ENCODE results near the gene COTL1. TPM values are rescaled to one million over a fixed set of nuclear protein-coding genes. Genes with fewer than 3 reads are reported as not detected.

The COTL1 gene
- total RNA-seq, 1 donor from 2014 or later: 318 TPM

DNA sequence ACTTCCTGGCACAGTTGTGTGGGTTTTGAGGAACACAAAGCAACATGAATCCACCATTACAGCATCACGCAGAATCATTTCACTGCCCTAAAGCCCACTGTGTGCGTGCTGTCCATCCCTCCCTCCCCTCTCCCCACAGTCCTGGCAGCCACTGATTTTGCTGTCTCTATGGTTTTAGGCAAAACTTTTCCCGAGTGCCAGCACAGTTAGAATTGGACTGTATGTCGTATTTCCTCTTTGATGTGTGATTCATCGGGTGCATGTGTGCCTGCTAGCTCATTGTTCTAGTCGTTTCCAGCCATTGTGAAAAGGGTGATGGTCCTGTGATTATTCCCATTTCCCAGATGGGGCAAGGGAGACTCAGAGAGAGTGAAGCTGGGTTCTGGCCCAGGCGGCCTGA lies 43.1 kb upstream of the COTL1 start:
- TF ChIP-seq, protein P1, sequence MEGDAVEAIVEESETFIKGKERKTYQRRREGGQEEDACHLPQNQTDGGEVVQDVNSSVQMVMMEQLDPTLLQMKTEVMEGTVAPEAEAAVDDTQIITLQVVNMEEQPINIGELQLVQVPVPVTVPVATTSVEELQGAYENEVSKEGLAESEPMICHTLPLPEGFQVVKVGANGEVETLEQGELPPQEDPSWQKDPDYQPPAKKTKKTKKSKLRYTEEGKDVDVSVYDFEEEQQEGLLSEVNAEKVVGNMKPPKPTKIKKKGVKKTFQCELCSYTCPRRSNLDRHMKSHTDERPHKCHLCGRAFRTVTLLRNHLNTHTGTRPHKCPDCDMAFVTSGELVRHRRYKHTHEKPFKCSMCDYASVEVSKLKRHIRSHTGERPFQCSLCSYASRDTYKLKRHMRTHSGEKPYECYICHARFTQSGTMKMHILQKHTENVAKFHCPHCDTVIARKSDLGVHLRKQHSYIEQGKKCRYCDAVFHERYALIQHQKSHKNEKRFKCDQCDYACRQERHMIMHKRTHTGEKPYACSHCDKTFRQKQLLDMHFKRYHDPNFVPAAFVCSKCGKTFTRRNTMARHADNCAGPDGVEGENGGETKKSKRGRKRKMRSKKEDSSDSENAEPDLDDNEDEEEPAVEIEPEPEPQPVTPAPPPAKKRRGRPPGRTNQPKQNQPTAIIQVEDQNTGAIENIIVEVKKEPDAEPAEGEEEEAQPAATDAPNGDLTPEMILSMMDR (conservative IDR thresholded peaks at IDR 0.05; ENCODE audit: low read depth, low read length): no peak
- no peak for DNase-seq (ENCODE audit: low read depth)
- H3K4me3 ChIP-seq (ENCODE audit: low read depth, low read length): no peak overlapping the region

DNA sequence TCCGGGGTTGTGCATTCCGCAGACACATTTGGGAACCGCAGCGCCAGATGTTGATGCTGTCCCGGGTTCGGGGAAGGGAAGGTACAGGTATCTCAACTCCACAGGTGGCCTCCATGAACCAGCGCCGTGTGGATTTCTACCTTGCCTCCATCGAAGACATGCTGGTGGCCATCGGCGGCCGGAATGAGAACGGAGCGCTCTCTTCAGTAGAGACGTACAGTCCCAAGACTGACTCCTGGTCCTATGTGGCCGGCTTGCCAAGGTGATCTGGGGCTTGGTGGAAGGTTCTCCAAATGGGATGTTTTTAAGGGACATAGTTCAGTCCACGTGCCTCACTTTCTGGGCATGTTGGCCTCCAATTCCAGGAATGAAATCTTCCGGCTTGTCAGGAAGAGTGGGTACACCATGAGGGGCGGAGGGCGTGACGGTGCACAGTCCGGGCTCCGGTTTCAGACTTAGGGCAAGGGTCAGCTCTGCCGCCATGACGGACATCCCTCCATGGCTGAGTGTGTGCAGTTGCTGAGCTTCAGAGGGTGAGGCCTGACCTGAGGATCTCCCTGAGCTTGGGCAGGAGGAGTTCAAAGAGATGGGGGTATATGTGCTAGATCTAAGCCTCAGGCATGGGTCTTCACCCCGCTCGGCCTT lies 41.9 kb upstream of the COTL1 start:
- H3K4me3 ChIP-seq (ENCODE audit: low read depth, low read length): no peak overlapping the region
- TF ChIP-seq, protein P1 (conservative IDR thresholded peaks at IDR 0.05; ENCODE audit: low read depth, low read length): no peak
- no peak for DNase-seq (ENCODE audit: low read depth)

DNA sequence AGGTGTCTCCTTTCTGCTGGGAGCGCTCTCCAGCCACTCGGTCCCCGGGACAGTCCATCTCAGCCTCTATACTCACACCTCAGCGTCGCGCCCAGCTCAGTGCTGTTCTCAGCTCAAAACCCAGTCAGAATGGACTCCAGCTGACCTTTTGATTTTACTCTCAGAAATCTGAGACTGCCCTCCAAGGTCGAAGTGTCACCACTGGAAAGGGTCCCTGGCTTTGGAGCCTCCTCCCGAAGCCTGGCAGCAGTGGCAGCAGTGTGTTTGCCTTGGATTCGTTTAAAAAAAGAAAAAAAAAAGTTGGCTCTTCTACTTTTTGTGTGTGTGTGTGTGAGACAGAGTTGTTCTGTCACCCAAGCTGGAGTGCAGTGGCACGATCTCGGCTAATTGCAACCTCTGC lies 40.8 kb upstream of the COTL1 start:
- TF ChIP-seq, protein P1 (conservative IDR thresholded peaks at IDR 0.05; ENCODE audit: low read depth, low read length): no peak
- DNase-seq (ENCODE audit: low read depth): no peak
- no peak overlapping the region for H3K4me3 ChIP-seq (ENCODE audit: low read depth, low read length)

DNA sequence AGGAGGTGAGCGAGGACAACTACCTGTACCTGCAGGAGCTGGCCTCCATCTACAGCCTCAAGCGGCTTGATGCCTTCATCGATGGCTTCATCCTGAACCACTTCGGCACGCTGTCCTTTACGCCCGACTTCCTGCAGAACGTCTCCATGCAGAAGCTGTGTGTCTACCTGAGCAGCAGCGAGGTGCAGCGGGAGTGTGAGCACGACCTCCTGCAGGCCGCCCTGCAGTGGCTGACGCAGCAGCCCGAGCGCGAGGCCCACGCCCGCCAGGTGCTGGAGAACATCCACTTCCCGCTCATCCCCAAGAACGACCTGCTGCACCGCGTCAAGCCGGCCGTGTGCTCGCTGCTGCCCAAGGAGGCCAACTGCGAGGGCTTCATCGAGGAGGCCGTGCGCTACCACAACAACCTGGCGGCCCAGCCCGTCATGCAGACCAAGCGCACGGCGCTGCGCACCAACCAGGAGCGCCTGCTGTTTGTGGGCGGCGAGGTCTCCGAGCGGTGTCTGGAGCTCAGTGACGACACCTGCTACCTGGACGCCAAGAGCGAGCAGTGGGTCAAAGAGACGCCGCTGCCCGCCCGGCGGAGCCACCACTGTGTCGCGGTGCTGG lies 39.5 kb upstream of the COTL1 start:
- TF ChIP-seq, protein P1 (conservative IDR thresholded peaks at IDR 0.05; ENCODE audit: low read depth, low read length): no peak
- DNase-seq (ENCODE audit: low read depth): no peak
- no peak overlapping the region for H3K4me3 ChIP-seq (ENCODE audit: low read depth, low read length)

DNA sequence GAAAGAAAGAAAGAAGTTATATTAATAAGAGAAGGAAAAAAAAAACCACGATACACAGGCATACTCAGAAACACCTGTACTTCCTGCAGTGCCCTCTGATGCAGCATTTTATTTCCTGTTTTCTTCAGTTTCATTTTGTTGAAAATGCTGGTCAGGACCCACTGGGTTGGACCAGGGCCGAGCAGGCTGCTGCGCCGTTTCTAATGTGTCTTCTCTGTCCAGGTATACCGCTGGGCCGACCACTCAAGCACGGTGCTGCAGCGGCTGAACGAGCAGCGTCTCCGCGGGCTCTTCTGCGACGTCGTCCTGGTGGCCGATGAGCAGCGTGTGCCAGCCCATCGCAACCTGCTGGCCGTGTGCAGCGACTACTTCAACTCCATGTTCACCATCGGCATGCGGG lies 38.8 kb upstream of the COTL1 start:
- TF ChIP-seq, protein P1 (conservative IDR thresholded peaks at IDR 0.05; ENCODE audit: low read depth, low read length): no peak
- H3K4me3 ChIP-seq (ENCODE audit: low read depth, low read length): no peak overlapping the region
- DNase-seq (ENCODE audit: low read depth): no peak

DNA sequence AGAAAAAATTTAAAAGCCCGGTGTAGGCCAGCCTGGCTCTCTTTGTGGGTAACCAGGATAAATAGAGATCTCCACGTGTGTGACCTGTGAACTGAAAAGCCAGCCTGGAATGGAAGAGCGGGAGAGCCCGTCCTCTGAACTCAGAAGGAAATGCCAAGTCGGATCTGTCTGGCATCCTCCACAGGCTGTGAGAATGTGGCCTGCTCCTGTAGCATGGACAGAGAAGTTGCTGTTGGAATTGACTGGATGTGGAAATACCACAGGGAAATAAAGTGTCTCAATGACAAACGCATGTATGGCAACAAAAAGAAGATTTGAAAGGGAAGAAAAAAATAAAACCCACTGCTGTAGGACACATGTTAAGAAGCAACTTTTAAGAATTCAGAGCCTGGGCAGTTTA lies 37.1 kb upstream of the COTL1 start:
- no peak for DNase-seq (ENCODE audit: low read depth)
- TF ChIP-seq, protein P1 (conservative IDR thresholded peaks at IDR 0.05; ENCODE audit: low read depth, low read length): no peak
- H3K4me3 ChIP-seq (ENCODE audit: low read depth, low read length): no peak overlapping the region

DNA sequence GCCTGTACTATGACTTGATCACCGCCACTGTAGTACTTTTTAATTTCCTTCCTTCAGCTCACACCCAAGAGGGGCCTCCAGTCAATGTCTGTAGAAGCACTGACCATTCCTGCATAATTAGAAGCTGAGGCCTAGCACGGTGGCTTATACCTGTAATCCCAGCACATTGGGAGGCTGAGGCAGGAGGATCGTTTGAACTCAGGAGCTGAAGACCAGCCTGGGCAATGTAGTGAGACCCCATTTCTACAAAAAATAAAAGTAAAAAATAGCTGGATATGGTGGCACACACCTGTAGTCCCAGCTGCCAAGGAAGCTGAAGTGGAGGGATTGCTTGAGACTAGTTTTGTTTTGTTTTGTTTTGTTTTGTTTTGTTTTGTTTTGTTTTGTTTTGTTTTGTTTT lies 36.4 kb upstream of the COTL1 start:
- no peak overlapping the region for H3K4me3 ChIP-seq (ENCODE audit: low read depth, low read length)
- TF ChIP-seq, protein P1 (conservative IDR thresholded peaks at IDR 0.05; ENCODE audit: low read depth, low read length): no peak
- DNase-seq (ENCODE audit: low read depth): no peak

Measured in epithelial cell of proximal tubule (primary cell).